Epithelial cell of esophagus (primary cell): ENCODE measurements around the gene ERP27.

Source experiments
- DNase-seq: peaks from one replicate; pipeline ENCODE4 v3.0.0; 2010; ENCODE audit warnings: low read depth
- H3K4me3 ChIP-seq: 2 replicates; pipeline ENCODE4 v1.5.1; 2011; ENCODE audit warnings: mild to moderate bottlenecking, low read length, control low read depth
- CTCF ChIP-seq: IDR thresholded peaks from 2 replicates; pipeline ENCODE4 v1.5.1; 2011; ENCODE audit warnings: low read depth, mild to moderate bottlenecking, low read length, control low read depth, inconsistent platforms; ENCODE audit not compliant: insufficient read depth; ENCODE audit errors: missing control alignments

The ERP27 gene

DNA sequence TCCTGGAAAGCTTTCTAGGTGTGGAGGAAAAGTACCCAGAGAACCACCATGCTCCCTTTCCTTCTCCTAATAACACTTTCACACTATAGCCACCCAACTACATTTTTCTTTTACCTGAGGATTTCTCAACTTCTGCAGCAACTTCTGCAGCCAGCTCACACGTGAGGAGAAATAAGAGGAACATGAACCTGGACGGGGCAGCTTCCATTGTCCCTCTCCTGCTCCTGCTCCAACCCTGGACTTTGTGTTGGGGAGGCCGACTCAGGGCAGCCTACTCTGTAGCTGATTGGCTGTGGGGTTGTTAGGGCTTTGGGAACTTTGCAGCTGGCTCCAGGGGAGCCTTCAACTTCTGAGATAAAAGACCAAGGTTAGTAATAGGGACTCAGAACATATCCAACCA lies at the start of gene ERP27:
ERP27 (minus strand) TSS at position 237 of the 400 bp plus-strand sequence; CDS start at position 208, 29 bp downstream.
- no peak within 1 kb of the TSS for H3K4me3 ChIP-seq
- DNase-seq = no peak
- no peak for TF ChIP-seq CTCF

- no peak for TF ChIP-seq CTCF
- no peak for DNase-seq
- H3K4me3 ChIP-seq = no peak overlapping the region
These were observed 49.7 kb upstream of the ERP27 start for GRCh38 chr12:14988035-14988434.

- no peak overlapping the region for H3K4me3 ChIP-seq
- peak; percentile 3 for TF ChIP-seq CTCF
- DNase-seq = no peak
These were observed 48.1 kb upstream of the ERP27 start for GRCh38 chr12:14986449-14986848.

DNA sequence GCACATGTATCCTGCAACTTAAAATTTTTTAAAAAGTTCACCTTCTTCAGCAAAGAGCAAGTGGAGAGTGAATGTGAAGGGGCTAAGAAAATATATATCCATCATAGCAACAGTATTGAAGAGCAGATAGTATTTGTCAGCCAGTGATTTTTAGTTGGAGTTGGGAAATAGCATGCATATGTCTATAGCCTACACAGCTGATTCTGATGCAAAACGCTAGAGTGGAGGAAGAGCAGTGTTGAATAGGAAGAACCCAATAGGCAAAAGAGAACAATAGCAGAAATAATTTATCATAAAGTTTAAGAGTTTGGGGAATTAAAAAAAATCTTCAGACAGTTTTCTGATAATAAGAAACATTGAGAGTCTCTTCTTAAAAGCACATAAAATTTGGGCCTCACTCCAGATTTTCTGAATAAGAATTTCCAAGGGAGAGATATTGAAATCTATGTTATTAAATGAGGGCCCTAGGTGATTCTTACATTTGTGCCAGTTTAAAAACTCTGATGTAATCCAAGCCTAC lies 46.5 kb upstream of the ERP27 start:
- no peak for DNase-seq
- TF ChIP-seq CTCF = no peak

DNA sequence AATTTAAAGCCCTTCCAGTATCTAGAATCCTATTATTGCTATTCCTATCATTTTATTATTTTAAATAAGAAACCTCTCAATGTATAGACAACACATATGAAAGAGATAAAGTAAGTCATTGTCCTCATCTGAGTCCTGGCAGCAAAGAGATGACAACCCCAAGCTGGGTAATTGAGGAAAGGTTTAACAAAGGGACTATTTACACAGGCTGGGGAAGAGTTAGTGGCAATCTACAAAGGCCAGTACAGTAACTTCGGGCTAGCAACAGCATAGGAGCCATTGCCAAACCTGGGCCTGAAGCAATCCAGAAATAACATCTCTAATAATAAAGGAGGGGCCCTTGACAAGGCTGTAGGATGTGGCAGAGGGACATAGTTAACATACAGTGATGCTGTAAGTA lies 45.7 kb upstream of the ERP27 start:
- no peak overlapping the region for H3K4me3 ChIP-seq
- no peak for DNase-seq
- no peak for TF ChIP-seq CTCF

More for the DNA sequence above, 46.5 kb upstream of the ERP27 start:
- H3K4me3 ChIP-seq = no peak overlapping the region

DNA sequence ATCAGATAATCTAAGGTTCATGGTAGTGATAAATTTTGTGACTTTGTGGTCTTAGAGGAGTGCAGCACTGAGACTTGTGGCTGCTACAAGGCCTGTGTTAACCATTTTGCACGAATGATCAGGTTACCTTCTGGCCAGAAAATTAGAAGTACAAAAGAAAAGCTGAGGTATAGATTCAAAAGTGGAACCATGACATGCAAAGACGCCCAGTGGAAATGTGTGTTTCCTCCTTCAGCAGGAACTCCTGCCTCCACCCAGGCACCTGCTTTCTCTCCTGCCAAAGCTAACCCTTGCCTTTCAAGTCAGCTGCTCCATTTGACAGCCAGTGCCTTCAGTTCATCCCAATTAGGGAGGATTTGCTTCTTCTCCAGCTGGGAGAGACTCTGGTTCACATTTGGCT lies 44.7 kb upstream of the ERP27 start:
- no peak for TF ChIP-seq CTCF
- H3K4me3 ChIP-seq = no peak overlapping the region
- DNase-seq = no peak

GRCh38 chr12:14982562-14982961 lies 44.2 kb upstream of the ERP27 start:
- DNase-seq = no peak
- H3K4me3 ChIP-seq = no peak overlapping the region
- TF ChIP-seq CTCF = no peak
